Activated CD4-positive, alpha-beta T cell treated with anti-CD3 and anti-CD28 coated beads, Interleukin-2, amount 50 U/mL, for 1 hour (primary cell): ENCODE measurements around the gene ST6GALNAC3.

Source experiments
- DNase-seq: peaks from one replicate; pipeline ENCODE4 v3.0.0-alpha.2; 2020

The ST6GALNAC3 gene

DNA sequence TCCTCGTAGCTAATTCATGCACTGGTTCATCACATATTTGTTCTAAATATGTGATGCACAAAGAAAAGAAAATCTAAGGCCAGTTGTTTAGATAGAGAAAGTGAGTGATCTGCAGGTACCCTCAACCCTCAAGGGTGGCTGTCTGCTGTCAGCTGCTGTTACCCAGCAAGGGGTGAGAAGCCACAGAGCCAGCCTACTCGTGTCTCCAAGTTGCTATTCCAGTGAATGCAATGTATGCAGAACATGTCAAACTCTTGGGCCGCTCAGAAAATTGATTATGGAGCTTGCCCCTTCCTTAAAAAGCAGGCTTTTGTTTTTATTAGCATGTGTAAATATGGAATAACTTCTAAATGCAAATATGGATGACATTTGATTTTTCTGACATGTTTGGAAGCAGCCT lies 456.4 kb downstream of the ST6GALNAC3 start:
- DNase-seq: no peak

- DNase-seq: no peak
Observed at GRCh38 chr1:76541618-76542017, 467.1 kb downstream of the ST6GALNAC3 start.

GRCh38 chr1:76542359-76542758 lies 467.8 kb downstream of the ST6GALNAC3 start:
- no peak for DNase-seq

- no peak for DNase-seq
Observed at GRCh38 chr1:76543495-76543894, 468.9 kb downstream of the ST6GALNAC3 start.

DNA sequence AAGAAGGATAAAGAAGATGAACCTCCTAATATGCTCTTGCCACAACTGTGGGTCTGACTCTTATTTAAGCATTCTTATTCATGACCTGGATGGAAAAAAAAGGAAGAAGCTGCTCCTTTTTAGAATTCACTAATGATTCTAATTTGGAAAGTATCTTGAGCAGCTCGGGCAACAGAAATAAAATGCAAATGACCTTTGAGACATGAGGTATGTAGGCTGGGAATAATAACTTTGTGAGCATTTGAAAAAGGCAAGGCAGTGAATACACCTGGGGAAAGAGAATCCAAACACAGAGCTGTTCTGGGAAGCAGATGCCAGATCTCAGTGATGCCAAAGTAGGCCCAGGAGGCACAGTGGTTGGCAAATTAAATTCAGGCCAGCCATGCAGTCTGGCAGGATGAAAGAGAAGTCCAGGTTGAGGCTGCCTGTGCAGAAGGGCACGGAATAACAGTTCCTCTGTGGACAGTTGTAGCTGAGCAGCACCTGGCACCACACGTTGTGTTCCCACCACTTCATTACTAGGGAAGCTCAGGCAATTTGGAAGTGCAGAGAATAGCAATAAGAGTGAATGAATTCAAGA lies 471.9 kb downstream of the ST6GALNAC3 start:
- DNase-seq: no peak

DNA sequence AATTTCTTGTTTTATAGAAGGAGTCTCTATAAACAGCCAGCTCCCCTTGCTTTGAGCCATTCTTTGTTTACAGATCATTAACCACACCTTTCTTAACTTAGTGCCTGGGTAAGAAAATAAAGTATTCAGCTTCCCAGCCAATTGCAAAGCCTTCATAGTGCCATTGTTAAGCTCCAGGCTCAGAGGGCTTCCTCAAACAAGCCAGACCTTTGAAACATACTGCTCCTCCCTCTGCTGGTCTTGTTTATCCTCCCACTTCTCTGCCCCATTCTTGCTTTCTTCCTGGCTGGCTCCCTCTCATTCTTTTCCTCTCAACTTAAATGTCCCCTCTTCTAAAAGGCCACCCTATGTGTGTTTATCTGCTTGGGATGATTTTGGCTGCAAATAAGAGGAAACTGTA lies 473.4 kb downstream of the ST6GALNAC3 start:
- no peak for DNase-seq

DNA sequence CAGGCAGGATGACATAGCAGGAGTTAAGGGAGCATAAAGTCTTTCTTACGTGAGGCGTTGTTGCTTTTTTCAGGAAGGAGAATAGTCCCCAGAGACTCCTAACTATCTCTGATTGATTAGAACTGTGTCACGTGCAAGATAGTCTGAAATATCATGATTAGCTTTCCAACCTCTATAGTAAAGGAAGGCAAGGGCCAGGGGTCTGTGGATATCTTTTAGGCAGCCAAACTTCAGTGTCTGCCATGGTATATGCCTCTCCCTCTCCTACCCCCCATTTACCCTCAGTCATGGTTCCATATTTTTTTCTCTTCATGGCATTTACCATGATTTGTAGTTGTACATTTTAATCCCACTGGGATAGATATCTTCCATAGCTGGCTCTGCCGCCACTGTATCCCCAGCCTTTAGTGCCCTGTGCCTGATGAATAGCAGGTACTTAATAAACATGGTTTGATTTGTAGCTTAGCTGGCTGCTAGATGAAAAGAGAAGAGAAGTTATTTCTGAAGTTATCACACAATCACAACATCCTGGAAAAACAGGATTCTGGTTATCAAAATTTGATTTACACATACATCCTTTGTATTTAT lies 474.1 kb downstream of the ST6GALNAC3 start:
- DNase-seq: no peak

DNA sequence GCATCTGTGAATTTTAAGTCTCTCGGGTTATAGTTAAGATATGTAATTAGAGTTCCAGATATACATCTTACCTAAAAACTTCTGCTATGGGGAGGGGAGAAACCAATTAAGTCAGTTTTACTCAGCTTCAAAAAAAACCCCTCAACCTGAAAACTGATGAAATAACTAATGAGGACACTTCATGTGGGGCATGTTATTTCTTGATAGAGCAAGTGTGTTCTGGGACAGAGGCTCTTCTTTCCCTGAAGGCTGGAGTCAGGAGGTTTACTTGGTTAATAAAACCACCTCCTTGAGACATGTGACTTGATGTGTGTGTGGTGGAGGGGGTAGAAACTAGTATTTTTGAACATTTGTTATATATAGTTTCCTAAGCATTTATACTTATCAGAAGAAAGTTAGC lies 479.7 kb downstream of the ST6GALNAC3 start:
- DNase-seq: no peak

DNA sequence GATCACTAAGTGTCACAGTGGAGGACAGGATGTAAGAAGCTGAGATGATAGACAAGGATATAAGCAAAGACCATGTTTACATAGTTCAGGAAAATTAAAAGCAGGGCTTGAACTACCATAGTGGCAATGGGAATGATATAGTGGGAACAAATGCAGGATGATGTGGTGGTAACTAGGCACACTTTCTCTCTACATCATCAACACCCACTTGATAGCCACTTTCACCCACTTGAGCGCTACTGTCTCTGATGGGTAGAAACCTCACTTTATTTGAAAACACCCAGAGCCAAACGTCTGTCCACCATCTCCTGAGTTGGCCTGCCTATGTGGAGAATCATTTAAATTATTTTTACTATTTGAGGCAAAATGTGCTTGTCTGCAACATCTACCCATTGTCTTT lies 487.7 kb downstream of the ST6GALNAC3 start:
- DNase-seq: no peak

DNA sequence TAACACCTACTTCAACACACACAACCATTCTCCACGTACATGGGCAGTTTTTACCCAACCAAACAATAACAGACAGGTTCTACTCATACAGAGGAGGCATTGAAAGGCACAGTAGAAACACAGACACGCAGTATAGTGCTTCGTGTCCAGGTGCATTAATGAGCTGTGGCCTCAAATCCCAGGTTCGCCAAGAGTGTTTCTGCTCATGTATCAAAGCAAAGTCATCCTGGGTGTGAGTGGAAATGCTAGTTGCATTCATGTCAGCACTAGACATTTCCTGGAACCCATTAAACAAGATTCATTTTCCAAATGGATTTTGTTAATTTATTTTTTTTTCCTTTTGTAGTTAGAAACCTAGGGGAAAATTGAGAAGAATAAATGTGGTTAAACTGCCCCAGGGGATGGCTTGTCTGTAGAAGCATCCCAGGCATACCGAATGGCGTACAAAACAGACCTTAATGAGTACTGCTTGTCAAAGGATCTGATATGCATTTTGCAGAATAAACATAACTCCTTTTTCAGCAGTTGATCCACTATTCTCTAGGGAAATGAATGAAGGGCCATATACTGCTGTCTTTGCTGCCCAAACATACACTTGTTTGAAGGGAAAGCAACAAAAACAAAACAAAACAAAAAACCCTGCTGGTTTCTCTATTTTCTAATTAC lies 494.2 kb downstream of the ST6GALNAC3 start:
- DNase-seq: no peak

DNA sequence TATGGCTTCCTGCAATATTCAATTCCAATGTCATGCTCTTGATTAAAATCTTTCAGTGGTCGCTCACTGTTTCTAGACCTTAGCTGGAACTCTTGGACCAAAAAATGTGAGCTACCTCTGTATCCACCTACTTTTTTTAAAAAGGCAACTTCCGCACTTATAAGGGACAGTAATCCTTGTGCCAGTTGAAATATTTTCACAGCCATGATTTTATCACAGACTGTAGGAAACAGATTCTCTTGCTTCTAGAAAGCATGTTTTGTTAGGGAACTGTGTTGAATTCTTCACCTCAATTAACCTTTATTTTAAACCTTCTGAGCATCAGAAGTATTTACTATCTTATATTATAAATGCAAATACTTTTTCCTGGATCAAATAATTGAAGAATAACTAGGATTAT lies 496.7 kb downstream of the ST6GALNAC3 start:
- no peak for DNase-seq

GRCh38 chr1:76572229-76572628 lies 497.7 kb downstream of the ST6GALNAC3 start:
- no peak for DNase-seq

DNA sequence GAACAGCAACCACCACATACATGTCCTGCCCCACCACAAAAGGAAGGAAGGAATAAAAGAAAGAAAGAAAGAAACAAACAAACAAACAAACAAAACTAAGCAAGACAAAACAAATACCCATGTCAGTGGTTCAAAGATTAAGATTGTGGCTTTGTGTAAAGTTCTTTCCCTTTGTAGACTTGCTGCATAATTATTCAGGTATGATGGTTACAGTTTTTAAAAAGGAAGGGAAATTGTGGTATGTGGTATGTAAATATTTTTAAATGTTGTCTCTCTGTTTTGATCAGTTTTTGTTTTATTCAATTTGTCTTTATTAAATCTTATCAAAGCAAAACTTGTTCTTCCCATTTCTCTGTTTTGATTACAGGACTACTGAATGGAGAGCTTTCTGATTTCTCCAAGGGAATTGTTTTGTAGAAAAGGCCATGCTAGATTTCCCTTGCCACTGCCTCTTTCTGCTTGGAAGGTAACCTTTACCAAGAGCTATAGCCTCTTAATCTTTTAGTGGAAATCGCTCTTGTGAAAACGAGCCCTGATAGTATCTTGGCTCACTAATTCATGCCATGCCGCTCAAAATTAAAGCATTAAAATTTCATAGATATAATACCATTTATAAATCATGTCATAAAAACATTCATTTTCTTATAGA lies 502.5 kb downstream of the ST6GALNAC3 start:
- DNase-seq: no peak

DNA sequence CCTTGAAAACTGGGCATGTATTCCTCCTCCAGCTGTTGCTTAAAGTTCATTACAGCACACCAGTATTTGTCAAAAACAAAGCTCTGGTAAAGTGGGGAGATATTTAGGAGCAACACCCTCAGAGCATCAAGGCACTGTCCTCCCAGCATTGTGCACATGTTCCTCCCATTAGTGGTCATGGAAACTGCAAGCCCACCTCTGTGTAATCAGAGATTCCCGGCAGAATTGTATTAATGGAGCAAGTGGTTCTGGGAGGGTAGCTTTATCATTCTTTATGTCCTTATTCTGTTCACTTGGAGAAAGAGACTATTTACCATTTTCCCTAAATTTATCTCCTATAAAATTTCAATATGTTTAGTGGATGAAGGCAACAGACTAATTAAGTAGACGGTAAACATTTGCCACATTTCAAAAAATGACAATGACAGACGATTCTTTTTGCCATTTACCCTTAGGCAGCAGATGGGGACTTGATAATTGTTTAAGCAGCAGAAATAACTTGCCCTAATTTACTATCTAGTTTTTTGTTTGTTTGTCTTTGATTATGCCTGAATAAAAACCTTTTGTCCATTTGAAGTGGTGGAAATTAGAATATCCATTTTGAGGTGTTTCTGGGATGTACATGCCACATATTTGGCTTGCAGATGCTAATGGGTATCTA lies 503.1 kb downstream of the ST6GALNAC3 start:
- DNase-seq: no peak

- no peak for DNase-seq
Observed at GRCh38 chr1:76580206-76580605, 505.7 kb downstream of the ST6GALNAC3 start.

DNA sequence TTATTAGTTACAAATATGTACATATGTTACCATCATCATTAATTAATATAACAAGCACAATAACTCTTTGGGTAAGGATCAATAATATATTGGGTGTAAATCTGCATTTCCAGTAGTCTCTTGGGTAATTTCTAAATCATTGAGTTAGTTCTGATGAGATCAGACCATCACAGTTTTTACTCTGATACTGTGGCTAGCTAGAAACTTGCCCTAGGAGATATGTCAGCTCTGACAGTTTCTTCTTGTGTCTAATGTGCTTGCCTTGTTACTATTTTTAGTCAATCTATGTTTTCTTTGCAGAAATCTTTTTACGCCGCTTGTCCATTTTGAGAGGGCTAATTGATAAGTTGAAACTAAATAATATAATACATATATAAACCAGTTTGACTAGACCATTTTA lies 507.2 kb downstream of the ST6GALNAC3 start:
- no peak for DNase-seq

DNA sequence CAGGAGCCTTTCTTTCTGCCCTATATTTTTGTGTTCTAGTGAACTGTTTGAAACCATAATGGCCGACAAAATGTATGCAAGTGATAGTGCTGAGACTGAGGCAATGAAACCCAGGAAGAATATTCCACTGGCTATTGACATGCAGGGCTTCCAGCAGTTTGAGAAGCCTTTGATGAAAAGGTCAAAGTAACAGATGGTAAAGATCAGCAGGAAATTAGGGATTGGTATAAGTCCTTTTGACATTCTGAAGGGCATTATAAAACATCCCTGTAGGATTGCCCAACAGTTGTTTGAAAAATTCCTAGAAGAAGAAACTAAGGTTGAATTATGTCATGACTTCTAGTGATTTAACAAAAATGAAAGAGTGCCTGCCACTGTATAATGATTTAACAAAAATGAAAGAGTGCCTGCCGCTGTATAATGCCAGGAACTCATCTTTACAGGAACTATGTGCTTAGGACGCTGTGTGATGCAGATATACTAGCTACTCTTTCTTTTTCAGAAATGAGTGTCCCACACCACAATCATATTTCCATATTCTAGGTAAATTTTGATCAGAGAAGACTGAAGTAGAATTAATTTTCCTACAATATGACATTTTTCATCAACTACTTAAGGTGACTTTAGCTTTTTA lies 508.8 kb downstream of the ST6GALNAC3 start:
- no peak for DNase-seq

GRCh38 chr1:76583875-76584477 lies 509.4 kb downstream of the ST6GALNAC3 start:
- no peak for DNase-seq

GRCh38 chr1:76585980-76586674 lies 511.6 kb downstream of the ST6GALNAC3 start:
- no peak for DNase-seq

DNA sequence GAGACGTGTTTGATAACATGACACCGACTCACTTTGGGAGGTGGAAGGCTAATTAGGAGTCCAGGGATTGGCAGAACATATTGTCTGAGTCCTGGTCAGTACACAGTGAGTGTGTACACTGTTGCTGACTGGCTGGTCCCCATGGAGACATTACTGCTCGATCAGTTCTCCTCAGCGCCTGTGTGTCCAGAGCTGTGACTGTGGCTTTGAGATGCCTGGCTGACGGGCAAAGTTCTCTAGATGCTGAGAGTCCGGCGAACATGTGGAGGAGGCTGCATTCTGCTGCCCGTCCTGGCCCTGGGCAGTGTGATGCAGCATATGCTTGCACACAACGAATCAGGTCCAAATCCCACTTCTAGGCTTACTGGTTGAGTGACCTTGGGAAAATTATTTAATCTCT lies 512.7 kb downstream of the ST6GALNAC3 start:
- no peak for DNase-seq

DNA sequence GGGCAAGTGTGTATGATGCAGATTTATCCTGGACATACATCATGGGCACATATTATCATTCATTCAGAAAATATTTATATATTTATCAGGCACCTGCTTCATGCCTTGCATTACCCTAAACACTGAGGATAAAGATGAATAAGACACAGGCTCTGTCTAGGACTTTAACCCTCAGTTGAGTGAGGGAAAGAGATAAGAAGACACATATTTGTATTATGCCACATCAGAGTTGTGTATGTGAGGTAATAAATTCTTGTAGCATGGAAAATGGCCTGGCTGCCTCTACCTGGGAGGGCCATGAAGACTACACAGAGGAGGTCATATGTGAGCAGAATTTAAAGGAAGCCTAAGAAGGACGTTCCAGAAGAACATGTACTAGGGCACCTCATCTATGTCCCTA lies 516.9 kb downstream of the ST6GALNAC3 start:
- DNase-seq: no peak

GRCh38 chr1:76591963-76592362 lies 517.4 kb downstream of the ST6GALNAC3 start:
- DNase-seq: no peak
